ENCODE results near the gene HDAC1.
"Not testable (repeated sequence)": the region's sequence is repeated elsewhere in the genome, so short reads cannot be mapped to it uniquely, and the experiment has no call there.

The HDAC1 gene

GRCh38 chr1:32351399-32352238, 59.7 kb downstream of the HDAC1 start:
- peak; percentile 42 for DNase-seq

GRCh38 chr1:32352239-32352745, 60.4 kb downstream of the HDAC1 start:
- DNase-seq = no peak

GRCh38 chr1:32352831-32353383, 61.0 kb downstream of the HDAC1 start:
- no peak for DNase-seq

GRCh38 chr1:32353431-32353830, 61.5 kb downstream of the HDAC1 start:
- DNase-seq = no peak

- DNase-seq = no peak
Measured at GRCh38 chr1:32353886-32354570, 62.1 kb downstream of the HDAC1 start.

GRCh38 chr1:32355778-32356177, 63.9 kb downstream of the HDAC1 start:
- DNase-seq = not testable (repeated sequence)

GRCh38 chr1:32356478-32356877, 64.6 kb downstream of the HDAC1 start:
- DNase-seq = no peak

- DNase-seq = no peak
Measured at GRCh38 chr1:32357614-32358013, 65.7 kb downstream of the HDAC1 start.

- DNase-seq = no peak
Measured at GRCh38 chr1:32358435-32358834, 66.6 kb downstream of the HDAC1 start.

GRCh38 chr1:32361308-32361673, 69.4 kb downstream of the HDAC1 start:
- no peak for DNase-seq

- DNase-seq = no peak
Measured at GRCh38 chr1:32361674-32362473, 70.0 kb downstream of the HDAC1 start.

GRCh38 chr1:32362474-32363313, 70.8 kb downstream of the HDAC1 start, which contains the start of the genes FAM229A and TSSK3:
Gene FAM229A (minus strand): TSS chr1:32362485. CDS start chr1:32362091, 394 bp downstream.
Gene TSSK3 (plus strand): TSS chr1:32362539. CDS start chr1:32362702, 163 bp downstream.
- DNase-seq = no peak

- no peak for DNase-seq
Measured at GRCh38 chr1:32363713-32364112, 71.8 kb downstream of the HDAC1 start.

- DNase-seq = no peak
Measured at GRCh38 chr1:32364836-32365235, 73.0 kb downstream of the HDAC1 start.

- DNase-seq = no peak
Measured at GRCh38 chr1:32365445-32365844, 73.6 kb downstream of the HDAC1 start.

GRCh38 chr1:32367912-32368635, 76.2 kb downstream of the HDAC1 start:
- no peak for DNase-seq

GRCh38 chr1:32372149-32372756, 80.4 kb downstream of the HDAC1 start:
- no peak for DNase-seq

GRCh38 chr1:32373996-32374592, 82.2 kb downstream of the HDAC1 start:
- DNase-seq = no peak

GRCh38 chr1:32376199-32376598, 84.3 kb downstream of the HDAC1 start:
- no peak for DNase-seq

- DNase-seq = no peak
Measured at GRCh38 chr1:32377541-32378220, 85.8 kb downstream of the HDAC1 start.

Data from NCI-H1436 treated with DMSO at 0.1 percent for 48 hours (cell line).